ENCODE measurements around the gene STAT3. TPM values are rescaled to one million over a fixed set of nuclear protein-coding genes. Genes with fewer than 3 reads are reported as not detected.

STAT3 gene
- total RNA-seq, 4 donors from 2014 or later, result 134 to 255 (median 180) TPM

GRCh38 chr17:42274812-42275526 lies 113.3 kb downstream of the STAT3 start:
- TF ChIP-seq, protein P1, sequence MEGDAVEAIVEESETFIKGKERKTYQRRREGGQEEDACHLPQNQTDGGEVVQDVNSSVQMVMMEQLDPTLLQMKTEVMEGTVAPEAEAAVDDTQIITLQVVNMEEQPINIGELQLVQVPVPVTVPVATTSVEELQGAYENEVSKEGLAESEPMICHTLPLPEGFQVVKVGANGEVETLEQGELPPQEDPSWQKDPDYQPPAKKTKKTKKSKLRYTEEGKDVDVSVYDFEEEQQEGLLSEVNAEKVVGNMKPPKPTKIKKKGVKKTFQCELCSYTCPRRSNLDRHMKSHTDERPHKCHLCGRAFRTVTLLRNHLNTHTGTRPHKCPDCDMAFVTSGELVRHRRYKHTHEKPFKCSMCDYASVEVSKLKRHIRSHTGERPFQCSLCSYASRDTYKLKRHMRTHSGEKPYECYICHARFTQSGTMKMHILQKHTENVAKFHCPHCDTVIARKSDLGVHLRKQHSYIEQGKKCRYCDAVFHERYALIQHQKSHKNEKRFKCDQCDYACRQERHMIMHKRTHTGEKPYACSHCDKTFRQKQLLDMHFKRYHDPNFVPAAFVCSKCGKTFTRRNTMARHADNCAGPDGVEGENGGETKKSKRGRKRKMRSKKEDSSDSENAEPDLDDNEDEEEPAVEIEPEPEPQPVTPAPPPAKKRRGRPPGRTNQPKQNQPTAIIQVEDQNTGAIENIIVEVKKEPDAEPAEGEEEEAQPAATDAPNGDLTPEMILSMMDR (IDR thresholded peaks at IDR 0.05; ENCODE audit: low read depth), result no peak

GRCh38 chr17:42274253-42274542 lies 114.0 kb downstream of the STAT3 start:
- TF ChIP-seq, protein P1 (IDR thresholded peaks at IDR 0.05; ENCODE audit: low read depth), result no peak

- TF ChIP-seq, protein P1 (IDR thresholded peaks at IDR 0.05; ENCODE audit: low read depth), result no peak
These were observed 114.6 kb downstream of the STAT3 start for GRCh38 chr17:42273474-42274252.

DNA sequence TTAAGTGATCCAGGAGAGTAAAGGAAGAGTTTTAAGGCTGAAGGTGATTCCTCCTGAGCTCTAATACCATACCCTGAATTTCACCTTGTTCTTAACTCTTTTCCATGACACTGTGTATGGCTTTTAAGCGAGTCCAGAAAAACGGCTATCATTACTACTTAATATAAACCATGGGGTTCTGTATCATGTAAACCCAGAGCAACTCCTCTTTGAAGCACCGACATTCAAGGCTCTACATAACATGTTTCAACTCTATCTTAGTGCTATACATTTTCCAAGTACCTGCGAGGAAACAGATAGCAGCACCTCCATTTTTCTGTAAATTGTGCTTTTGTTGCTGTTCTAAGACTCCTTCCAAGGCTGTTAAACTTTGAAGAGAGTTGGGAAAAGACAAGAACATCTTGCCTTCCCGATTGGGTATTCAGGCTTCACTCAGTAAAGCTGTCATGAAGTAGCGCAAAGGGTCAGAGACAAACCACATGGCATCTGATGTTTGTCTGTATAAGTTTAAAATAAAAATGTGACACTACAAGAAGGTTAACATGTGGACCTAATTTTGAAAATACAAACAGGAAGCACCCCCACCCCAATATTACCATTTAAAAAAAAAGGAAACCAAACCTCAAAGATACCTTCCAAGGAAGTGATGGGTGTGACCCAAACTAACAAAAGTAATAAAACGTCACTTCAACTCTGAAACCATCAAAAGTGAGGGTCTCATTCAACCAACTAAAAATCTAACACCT lies 115.9 kb downstream of the STAT3 start:
- TF ChIP-seq, protein P1 (IDR thresholded peaks at IDR 0.05; ENCODE audit: low read depth), result no peak

DNA sequence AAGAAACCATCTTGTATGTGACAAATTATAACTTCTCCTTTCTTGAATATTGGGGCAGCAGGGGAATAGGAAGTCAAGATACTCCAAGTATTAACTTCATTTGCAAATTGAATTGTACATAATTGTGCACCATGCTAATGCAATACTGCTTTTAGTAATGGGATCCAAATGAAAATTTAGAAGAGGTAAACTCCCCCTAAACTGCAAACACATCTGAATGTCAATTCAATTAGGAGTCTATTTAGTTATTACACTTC lies 116.5 kb downstream of the STAT3 start:
- TF ChIP-seq, protein P1 (IDR thresholded peaks at IDR 0.05; ENCODE audit: low read depth), result no peak

GRCh38 chr17:42271006-42271778 lies 117.0 kb downstream of the STAT3 start:
- TF ChIP-seq, protein P1 (IDR thresholded peaks at IDR 0.05; ENCODE audit: low read depth), result no peak

All from subcutaneous adipose tissue (tissue), 4 donors.